Activated CD4-positive, alpha-beta T cell treated with anti-CD3 and anti-CD28 coated beads, Interleukin-2, amount 50 U/mL, for 1 hour (primary cell): ENCODE data around the gene DR1.

Source experiments
- DNase-seq: peaks from one replicate; pipeline ENCODE4 v3.0.0-alpha.2; 2020

The DR1 gene

GRCh38 chr1:93345633-93346420 lies at the start of gene DR1:
Gene DR1, plus strand, starts transcription at chr1:93345907. Its CDS starts 739 bp downstream, at chr1:93346646.
- peak; percentile 88 for DNase-seq

DNA sequence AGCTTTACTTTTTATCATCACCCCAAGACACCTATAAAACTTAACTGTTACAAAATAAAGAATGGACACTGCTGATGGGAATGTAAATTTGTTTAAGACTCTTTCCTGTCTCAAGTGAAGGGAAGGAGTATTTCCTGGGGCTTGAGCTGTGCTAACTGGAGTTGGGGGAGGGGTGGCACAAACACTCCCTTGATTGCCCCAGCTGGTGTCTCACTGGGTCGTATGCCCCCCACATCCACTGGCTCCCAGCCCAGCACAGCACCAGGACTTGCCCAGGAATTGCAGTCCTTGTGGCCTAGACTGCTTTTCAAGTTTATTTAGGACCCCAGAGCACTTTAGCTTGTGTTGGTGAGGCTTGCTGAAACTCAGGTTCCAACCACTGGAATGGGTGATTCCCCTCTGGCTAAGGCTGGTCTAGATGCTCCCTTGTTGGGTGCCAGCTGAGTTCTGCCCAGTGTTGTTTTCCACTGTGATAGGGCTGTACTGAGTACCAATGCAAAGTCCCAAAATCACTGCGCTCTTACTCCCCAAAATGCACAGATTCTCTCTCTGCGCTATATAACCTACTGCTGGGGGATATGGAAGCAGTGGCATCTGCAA lies 49.1 kb upstream of the DR1 start:
- DNase-seq = no peak

- DNase-seq = no peak
Observed at GRCh38 chr1:93301131-93301530, 44.6 kb upstream of the DR1 start.

- DNase-seq = no peak
Observed at GRCh38 chr1:93302078-93302477, 43.6 kb upstream of the DR1 start.

- DNase-seq = peak; percentile 34
Observed at GRCh38 chr1:93304716-93305138, 41.0 kb upstream of the DR1 start.

DNA sequence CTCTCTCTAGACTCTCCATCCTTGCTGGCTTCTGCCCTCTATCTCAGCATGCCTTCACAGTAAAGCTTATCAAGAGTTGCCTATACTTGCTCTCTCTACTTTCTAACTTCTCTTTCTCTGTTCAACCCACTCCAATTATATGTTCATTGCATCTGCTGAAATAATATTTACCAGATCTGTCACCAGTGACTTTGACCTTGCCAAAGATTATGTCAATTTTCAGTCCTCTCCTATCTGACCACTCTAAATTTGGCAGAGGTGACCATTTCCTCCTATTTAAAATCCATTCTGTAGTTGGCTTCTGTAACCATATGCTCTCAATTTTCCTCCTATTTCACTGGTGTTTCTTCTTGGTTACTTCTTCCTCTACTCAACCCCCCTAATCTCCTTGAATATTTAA lies 38.8 kb upstream of the DR1 start:
- no peak for DNase-seq

GRCh38 chr1:93313026-93313425 lies 32.7 kb upstream of the DR1 start:
- no peak for DNase-seq

DNA sequence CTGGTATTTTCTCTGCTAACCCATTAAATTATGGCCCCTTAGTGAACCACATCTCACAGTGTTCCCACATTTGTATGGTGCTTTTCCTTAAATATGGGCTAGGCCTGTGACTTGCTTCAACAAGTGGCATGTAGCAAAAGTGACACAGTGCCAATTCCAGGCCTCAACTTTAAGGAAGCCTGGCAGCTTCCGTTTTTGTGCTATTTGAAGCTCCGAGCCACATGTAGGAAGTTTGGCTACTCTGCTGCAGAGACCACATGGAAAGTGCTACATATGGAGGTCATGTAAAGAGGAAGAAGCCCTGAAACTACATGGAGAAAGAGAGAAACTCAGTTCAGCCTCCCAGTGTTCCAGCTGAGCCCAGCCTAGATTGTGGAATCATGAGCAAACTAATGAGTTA lies 28.5 kb upstream of the DR1 start:
- no peak for DNase-seq

DNA sequence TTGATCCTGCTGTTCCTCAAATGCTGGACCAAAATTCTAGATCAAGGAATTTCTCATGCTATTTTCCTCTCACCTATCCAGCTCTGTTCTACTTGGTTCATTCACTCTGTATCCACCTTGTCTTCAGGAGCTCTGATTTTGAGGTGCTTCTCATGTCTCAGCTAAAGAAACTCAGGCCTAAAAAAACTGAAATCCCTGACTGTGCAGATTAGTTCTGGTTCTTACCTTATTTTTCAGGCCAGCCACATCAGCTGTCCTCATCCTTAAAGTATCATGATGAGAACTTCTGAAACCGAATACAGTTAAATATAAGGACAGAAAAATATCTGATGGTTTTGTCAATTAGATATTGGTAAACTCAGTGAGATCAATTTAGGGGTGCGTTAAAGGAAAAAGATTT lies 27.8 kb upstream of the DR1 start:
- no peak for DNase-seq

GRCh38 chr1:93321720-93322119 lies 24.0 kb upstream of the DR1 start:
- DNase-seq = no peak

DNA sequence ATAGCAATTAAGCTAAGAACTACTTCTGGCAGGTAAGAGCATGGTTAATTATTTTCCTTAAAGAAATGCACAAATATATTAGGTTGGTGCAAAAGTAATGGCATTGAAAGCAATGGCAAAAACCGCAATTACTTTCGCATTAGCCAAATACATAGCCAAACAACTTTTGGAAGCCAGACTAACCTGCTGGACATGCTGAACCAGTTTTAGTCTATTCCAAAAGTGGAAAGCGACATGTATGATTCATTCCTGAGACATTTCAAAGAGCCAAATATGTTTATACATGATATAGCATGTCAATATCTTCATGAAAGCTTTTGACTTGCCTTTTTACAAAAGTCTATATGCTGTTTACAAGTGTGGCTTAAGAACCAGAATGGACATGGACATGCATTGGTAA lies 23.4 kb upstream of the DR1 start:
- no peak for DNase-seq

- no peak for DNase-seq
Observed at GRCh38 chr1:93323185-93323820, 22.4 kb upstream of the DR1 start.

DNA sequence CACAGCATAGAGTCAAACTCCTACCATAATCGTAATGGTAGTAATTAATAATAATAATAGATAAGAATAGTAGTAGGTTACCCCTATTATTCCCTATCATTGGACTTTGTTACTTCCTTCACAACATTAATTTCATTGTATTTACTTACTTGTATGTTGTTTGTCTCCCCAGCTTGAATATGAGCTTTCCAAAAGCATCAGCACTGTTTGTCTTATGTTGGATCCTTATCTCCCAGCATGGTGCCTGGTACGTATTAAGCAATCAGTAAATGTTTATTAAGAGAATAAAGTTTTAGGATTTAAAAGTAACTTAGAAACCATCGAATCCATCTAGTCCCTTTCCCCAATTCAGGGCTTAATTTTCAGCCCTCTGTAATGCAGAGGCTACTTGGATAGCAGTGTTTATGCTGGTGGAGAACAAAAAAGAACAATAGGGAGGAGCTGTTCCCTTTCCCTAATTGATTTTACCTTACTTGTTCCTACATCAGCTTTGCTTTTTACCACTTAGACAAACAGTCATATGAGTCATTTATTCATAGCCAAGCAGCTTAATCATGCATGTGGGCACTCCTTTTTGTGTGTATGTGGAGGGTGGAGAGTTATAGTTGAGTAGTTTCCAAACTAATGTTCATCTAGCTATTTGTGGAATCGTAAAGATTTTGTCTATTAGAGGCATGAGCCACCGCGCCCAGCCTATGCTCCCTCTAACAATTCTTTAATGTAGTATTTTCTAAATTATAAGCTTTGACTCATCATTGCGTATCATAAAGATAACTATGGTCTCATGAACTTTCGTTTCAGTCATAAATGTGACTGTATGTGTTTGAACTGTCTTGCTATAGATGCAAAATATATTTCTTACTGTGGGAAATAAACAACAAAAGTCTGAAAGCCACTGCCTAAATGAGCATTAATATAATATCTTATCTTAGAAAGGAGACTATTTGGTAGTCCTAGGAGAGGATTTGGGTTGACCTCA lies 20.9 kb upstream of the DR1 start:
- DNase-seq = no peak

- DNase-seq = no peak
Observed at GRCh38 chr1:93328809-93329760, 16.6 kb upstream of the DR1 start.

- DNase-seq = no peak
Observed at GRCh38 chr1:93330196-93330595, 15.5 kb upstream of the DR1 start.

- DNase-seq = no peak
Observed at GRCh38 chr1:93330617-93331016, 15.1 kb upstream of the DR1 start.

DNA sequence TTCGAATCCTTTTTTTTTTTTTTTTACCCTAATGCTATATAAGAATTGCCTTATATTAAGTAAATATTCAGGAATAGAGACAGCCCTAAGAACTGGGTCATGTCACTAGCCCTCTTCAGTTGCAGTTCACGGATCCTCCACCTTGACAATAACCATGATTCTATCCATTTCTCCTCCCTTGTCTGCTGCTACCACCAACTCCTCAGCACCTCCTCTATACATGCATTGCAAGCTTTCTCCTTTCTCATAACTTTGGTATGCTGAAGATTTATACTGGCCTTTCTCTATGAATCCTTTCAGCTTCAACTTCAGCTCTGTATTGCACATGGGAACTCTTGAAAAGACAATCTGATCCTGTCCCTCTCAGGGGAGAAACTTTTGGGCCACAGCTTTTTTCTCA lies 14.3 kb upstream of the DR1 start:
- no peak for DNase-seq

DNA sequence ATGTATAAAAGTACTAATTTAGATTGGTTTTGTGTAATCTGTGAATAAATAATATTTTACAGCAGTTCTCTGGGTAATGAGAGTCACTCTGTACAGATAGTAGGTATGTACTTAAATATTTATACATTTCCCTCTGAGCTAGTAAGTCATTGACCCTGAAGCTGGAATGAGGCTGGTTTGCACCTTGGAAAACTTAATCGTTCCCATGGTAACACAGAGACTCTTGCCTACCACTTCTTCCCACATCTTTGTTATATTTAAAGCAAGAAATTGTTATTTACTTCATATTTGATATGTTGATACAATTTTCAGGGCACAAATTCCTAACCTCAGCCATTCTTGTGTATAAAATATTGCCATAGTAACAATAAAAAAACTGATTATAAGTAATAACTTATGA lies 13.3 kb upstream of the DR1 start:
- no peak for DNase-seq

DNA sequence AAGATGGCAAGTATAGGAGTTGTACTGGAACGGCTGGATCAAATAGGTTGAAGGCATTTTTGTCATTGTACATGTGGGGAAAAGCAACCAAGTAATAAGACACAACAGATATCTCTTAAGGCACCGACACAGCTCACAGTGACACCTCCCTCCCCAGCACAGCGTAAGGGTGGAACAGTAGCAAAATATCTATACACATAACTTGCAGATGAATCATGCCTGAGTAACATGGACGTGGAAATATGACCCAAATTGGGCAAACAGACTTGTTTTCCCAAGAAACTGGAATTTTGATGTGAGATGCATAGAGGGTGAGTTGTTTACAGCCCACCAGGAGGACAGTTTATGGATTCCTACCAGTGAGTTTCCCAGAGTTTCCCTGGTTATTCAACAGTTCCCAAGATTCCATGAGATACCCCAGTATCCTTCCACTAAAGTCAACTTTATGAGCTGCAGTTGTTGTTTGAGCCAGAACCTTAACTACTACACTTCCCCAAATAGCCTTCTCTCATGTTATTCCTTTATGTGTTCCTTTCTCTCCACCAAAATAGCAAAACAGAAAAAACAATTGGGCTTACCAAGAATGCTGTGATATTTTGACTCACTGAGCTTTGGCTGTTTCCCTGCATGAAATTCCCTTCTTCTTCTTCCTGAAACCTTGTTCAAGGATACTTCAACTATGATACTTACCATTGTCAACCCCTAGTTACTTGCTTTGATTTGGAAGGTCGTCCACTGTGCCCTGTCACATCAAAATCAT lies 7.1 kb upstream of the DR1 start:
- DNase-seq = no peak

DNA sequence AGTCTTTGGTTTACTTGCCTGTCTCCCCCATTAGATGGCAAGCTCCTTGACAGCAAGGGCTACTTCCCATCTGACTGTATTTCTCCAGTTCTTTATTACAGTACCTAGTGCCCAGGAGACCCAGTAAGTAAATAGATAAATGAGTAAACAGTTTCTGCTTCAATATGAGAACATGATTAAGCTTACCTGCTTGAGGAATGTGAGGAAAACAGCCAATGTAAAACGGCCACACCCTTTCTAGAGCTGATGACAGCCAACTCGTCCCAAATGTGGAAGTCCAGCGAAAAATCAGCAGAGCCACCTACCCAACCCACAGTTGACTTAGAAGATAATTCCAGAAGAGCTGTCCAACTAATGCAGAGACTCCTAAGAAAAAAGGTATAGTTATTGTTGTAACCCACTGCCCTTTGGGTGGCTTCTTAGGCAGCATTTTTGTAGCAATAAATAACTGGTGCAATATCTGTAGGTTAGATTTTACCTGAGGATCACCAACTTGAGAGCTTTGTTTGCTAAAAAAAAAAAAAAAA lies 6.5 kb upstream of the DR1 start:
- DNase-seq = no peak

DNA sequence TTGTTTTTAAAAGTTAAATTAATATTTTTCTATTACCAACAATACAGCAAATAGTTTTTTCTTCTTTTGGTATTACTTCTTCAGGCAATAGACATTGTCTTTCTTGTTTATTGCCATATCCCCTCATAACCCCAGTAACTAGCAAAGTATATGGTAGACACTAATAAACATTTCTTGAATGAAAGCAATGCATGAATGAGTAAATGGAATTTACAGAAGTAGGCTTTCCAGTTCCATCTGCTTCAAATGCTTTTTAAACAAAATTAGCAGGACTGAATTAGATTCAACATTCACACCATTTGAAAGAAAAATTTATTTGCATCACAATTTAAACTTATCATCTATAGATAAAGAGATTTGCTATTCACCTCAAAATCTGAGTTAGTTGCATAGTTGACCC lies 5.6 kb upstream of the DR1 start:
- DNase-seq = no peak
